ENCODE data around the gene MYO18A.

GRCh38 chr17:29080965-29081364 is 99.2 kb downstream of the MYO18A start:
- TF ChIP-seq POLR2A (IDR thresholded peaks at IDR 0.05; ENCODE audit: low read depth) (no peak), POLR2AphosphoS5 (IDR thresholded peaks at IDR 0.05) (no peak), CTCF (IDR thresholded peaks at IDR 0.05) (no peak)

Data from esophagus muscularis mucosa (tissue), 3 donors.